GM12865 (cell line): ENCODE data around the gene PECR.
A peak's percentile ranks its signal among the peaks of the same experiment; 100 is the strongest.

Experiments
- DNase-seq: peaks from one replicate; pipeline ENCODE4 v3.0.0; 2010; ENCODE audit warnings: low read depth
- H3K4me3 ChIP-seq: 2 replicates; pipeline ENCODE4 v1.5.1; 2011; ENCODE audit warnings: mild to moderate bottlenecking, low read depth, low read length, control low read depth
- CTCF ChIP-seq: IDR thresholded peaks from 2 replicates; pipeline ENCODE4 v1.5.1; 2011; ENCODE audit warnings: low read length, control low read depth, low read depth, inconsistent platforms; ENCODE audit not compliant: insufficient read depth; ENCODE audit errors: missing control alignments

The PECR gene

GRCh38 chr2:216081487-216082116, at the start of gene PECR, which contains the start of gene TMEM169:
PECR (minus strand) TSS chr2:216081809; CDS start chr2:216081741, 68 bp downstream.
TMEM169 (plus strand) TSS chr2:216081919; CDS start chr2:216095964, 14,045 bp downstream.
- H3K4me3 ChIP-seq: peak within 1 kb of the TSS; percentile 71
- peak; percentile 83 for DNase-seq
- TF ChIP-seq CTCF: no peak

GRCh38 chr2:216130346-216130971, 48.9 kb upstream of the PECR start:
- TF ChIP-seq CTCF: no peak
- H3K4me3 ChIP-seq: no peak overlapping the region
- DNase-seq: no peak

GRCh38 chr2:216126943-216127342, 45.3 kb upstream of the PECR start:
- no peak overlapping the region for H3K4me3 ChIP-seq
- DNase-seq: no peak
- TF ChIP-seq CTCF: no peak

GRCh38 chr2:216121255-216121654, 39.6 kb upstream of the PECR start:
- H3K4me3 ChIP-seq: no peak overlapping the region
- no peak for DNase-seq
- TF ChIP-seq CTCF: no peak

- H3K4me3 ChIP-seq: no peak overlapping the region
- no peak for TF ChIP-seq CTCF
- DNase-seq: no peak
Observed at GRCh38 chr2:216119986-216120385, 38.4 kb upstream of the PECR start.

GRCh38 chr2:216119146-216119545, 37.5 kb upstream of the PECR start:
- no peak for TF ChIP-seq CTCF
- no peak for DNase-seq

GRCh38 chr2:216118474-216118873, 36.9 kb upstream of the PECR start:
- TF ChIP-seq CTCF: no peak
- no peak overlapping the region for H3K4me3 ChIP-seq
- no peak for DNase-seq

More at GRCh38 chr2:216119146-216119545, 37.5 kb upstream of the PECR start:
- H3K4me3 ChIP-seq: no peak overlapping the region
